ENCODE measurements around the gene ZNF641.
"Not testable (repeated sequence)": the region's sequence is repeated elsewhere in the genome, so short reads cannot be mapped to it uniquely, and the experiment has no call there.

Gene ZNF641

GRCh38 chr12:48334808-48335207 lies 15.9 kb downstream of the ZNF641 start:
- no peak for DNase-seq (ENCODE audit: low read depth)

DNA sequence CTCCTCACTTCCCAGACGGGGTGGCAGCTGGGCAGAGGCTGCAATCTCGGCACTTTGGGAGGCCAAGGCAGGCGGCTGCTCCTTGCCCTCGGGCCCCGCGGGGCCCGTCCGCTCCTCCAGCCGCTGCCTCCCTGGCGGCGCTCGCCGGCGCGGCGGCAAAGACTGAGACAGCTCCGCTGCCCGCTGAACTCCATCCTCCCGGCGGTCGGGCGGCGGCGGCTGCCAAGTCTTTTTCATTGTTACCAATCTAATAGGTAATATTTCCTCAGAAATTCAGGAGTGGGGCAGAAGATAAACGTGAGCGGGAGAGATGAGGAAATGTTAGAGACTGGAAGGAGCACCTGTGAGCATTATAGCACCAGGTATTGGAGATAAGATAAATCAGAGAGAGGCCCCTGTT lies 17.0 kb downstream of the ZNF641 start:
- not testable (repeated sequence) for DNase-seq (ENCODE audit: low read depth)

- no peak for DNase-seq (ENCODE audit: low read depth)
These were observed 19.3 kb downstream of the ZNF641 start for GRCh38 chr12:48331399-48331798.

GRCh38 chr12:48329199-48329939 lies 21.4 kb downstream of the ZNF641 start:
- DNase-seq (ENCODE audit: low read depth), result no peak

DNA sequence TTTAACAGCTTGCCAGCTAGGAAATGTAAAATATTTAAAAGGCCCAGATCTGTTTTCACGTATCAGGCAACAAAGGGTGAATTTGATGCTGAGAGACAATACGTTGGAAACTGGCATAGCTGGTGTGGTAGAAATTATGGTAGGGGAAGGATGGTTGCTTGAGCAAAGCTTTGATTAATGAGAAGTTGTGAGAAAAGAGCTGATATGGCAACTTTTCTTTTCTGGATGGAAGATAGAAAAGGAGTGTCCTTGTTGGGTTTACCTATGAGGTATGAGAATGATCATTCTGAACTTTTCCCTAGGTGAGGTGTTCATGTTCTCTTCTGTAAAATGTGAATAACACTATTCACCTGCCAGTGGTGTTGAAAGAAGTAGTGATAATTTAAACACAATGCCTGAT lies 34.2 kb downstream of the ZNF641 start:
- DNase-seq (ENCODE audit: low read depth), result no peak

DNA sequence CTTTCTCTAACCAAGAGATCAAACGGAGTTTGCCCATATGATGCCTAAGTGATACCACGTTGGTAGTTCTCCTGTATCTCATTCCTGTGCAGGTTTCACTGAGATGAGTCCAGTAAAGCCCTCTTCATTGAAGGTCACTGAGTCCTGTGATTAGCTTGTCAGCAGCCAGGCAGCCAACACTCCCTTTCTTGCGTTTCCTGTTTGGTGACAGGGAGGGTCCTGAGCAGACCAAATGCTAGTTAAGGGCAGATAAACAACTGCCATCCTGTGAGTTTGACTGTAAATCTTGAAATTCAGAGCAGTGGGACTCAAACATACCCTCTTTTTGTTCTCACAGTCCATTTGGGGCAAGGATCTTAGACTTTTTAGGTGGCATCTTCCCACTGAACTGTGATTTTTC lies 39.4 kb downstream of the ZNF641 start:
- DNase-seq (ENCODE audit: low read depth), result no peak

DNA sequence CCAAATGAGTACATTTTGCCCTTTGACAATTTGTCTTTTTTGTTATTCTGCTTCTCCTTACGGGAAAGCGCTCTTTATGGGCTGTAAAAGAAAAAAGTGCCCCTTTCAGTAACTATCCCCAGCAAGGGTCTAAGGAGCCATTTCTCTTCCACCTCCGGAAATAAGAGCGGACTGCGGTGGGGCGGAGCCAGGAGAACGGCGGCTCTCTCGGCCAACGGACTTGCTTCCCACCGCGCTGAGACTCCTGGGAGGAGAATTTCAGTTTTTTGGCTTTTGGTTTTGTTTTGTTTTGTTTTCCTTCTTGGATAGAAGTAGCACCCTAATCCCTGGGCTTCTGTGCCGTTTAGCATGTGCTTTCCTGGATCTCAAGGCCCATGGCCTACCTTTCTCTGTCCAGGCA lies 43.5 kb downstream of the ZNF641 start:
- DNase-seq (ENCODE audit: low read depth), result no peak

GRCh38 chr12:48305190-48305589 lies 45.5 kb downstream of the ZNF641 start:
- no peak for DNase-seq (ENCODE audit: low read depth)

DNA sequence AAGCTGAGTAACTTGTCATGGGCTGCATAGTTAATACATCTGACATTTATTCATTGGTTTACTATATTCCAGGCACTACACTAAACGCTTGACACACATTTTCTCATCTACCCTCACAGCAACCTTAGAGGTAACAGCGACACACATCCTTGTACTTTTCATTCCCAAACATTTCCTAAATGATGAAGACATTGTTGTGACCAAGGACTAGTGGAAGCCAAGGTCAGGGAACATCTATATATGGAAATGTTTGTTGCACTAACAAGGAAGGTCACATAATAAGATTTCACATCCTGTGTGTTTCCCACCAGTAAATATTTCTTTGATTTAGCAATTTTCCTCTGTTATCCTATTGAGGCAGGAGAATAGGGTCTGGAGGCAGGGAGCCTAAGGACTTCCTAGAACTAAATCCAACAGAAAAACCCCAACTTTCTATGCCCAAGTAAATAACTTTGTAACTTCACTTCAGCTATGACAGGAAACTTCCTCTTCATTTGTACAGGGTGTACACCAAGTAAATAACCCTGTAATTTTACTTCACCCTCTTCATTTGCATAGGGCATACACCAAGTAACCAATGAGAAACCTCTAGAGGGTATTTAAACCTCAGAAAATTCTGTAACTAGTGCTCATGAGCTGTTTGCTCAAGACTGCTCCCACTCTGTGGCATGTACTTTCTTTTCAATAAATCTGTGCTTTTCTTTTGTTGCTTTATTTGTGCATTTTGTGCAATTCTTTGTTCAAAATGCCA lies 48.4 kb downstream of the ZNF641 start:
- no peak for DNase-seq (ENCODE audit: low read depth)

DNA sequence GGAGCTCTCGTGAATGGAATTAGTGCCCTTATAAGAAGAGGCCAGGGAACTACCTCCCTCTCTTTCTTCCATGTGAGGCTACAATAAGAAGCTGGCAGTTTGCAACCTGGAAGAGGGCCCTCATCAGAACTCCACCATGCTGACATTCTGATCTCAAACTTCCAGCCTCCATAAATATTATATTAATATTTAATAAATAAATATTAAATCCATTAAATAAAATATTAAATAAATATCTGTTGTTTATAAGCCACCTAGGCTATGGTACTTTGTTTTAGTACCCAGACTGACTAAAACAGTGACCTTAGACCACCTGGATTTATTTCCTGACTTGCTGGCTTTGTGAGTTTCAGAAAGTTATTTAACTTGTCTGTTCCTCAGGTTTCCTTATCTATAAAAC lies 49.9 kb downstream of the ZNF641 start:
- DNase-seq (ENCODE audit: low read depth), result no peak

DNA sequence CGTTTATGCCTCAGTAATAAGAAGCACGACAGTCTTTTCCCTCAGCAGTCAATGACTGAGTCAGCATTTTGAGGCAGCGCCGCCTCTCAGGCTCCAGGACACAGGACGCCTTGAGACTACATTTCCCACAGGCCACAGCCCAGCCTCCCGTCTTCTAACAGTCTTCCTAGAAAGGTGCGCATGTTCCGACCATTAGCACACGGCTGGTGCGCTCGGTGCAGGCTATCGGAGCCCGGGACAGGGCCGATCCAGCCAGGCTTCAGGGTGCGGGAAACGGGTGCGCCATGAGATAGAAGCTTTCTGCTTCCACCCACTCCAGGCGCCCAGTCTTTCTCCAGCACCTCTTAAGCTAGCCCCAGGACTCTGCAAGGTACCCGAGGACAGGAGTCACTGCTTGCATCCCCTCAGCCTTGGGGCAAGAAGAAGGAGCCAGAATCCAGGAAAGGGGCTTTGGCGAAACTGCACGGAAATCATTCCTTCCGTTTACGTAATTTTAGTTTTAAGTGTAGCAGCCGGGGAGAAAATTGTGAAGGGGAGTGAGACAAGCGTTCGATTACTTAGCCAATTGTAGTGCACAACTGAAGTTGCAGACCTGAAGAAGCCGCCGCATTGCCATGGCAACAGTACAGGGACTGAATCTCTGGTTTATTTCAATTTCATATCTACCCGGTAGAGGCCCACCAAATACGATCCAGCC lies 54.0 kb downstream of the ZNF641 start:
- peak; percentile 27 for DNase-seq (ENCODE audit: low read depth)

- DNase-seq (ENCODE audit: low read depth), result no peak
These were observed 58.7 kb downstream of the ZNF641 start for GRCh38 chr12:48292040-48292439.

DNA sequence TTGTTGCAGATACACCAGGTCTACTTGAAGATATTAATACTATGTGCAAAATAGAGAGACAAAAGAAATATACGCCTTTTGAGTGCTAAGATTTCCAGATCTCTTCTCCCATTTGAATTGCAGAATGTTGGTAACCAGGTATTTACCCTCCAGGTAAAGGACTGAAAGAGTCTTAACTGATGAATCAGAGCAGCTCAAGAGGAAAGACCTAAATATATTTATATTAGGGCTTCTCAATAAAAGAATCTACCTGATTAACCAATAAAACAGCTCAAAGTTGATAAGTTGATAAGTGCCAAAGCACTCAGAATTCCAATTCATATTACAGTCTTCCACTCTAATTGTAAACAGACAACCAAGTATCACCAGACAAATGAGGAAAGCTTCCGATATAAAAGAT lies 59.2 kb downstream of the ZNF641 start:
- no peak for DNase-seq (ENCODE audit: low read depth)

- DNase-seq (ENCODE audit: low read depth), result no peak
These were observed 62.1 kb downstream of the ZNF641 start for GRCh38 chr12:48288387-48289268.
